Astrocyte of the hippocampus (primary cell): ENCODE measurements around the gene CDRT15.
A peak's percentile ranks its signal among the peaks of the same experiment; 100 is the strongest.
"Not testable (repeated sequence)": the region's sequence is repeated elsewhere in the genome, so short reads cannot be mapped to it uniquely, and the experiment has no call there.

Experiments
- DNase-seq: peaks from one replicate; pipeline ENCODE4 v3.0.0; 2011; ENCODE audit warnings: low read depth, low spot score

The CDRT15 gene

DNA sequence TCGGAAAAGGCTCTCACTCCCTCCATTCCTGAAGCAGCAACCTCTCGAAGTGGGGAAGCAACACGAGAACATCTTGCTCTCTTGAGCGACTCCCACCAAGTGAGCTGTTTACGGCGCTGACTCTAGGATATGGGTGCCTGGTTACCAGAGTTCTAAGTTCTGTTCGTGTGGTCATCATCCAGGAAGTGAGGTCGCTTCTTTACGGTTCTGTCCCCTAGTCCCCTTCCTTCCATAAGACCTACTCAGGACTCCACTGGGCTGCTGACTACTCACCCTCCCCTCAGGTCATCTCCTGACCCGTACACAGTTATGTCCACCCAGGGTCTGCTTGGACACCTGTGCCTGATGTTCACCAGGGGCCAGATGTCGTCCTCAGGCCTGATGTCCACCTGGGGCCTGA is at the start of gene CDRT15:
TSS of gene CDRT15 (minus strand) at position 101 of the 400 bp plus-strand sequence. CDS start at position 72, 29 bp downstream.
- DNase-seq, result not testable (repeated sequence)

DNA sequence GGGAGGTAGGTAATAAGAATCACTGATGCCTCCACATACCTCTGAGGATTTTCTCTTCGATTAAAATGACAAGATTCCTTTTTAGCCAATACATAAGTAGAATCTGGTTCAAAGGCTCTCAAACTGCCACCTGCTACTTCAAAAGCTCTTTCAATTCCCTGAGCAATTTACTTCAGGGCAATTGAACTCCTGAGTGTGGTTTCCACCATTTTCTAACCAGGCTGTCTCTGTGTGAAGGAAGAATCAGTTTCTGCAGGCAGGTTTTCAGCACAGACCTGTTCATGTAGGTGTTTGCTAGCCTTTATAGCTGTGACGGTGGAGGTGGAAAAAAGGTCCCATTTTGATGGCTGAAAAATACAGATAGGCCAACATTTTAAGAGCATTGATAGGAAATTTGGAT is 46.1 kb upstream of the CDRT15 start:
- no peak for DNase-seq

DNA sequence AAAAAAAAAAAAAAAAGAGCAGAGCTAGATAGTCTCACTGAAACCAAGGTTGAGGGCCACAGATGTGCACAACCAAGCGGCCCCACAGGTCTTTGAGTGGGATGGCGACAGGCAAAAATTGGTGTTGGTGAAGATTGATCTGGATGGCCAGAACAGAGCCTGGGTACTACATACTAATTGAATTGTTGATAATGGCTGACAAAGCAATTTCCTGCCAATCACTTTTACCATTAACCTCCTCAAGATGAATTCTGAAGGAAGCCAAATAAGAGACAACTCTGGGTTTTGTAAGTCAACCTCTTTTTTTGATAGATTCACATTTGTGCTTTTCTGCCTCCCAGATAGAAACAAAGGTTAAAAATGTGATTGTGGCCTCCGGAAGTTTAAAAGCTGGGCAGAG is 44.9 kb upstream of the CDRT15 start:
- no peak for DNase-seq

DNA sequence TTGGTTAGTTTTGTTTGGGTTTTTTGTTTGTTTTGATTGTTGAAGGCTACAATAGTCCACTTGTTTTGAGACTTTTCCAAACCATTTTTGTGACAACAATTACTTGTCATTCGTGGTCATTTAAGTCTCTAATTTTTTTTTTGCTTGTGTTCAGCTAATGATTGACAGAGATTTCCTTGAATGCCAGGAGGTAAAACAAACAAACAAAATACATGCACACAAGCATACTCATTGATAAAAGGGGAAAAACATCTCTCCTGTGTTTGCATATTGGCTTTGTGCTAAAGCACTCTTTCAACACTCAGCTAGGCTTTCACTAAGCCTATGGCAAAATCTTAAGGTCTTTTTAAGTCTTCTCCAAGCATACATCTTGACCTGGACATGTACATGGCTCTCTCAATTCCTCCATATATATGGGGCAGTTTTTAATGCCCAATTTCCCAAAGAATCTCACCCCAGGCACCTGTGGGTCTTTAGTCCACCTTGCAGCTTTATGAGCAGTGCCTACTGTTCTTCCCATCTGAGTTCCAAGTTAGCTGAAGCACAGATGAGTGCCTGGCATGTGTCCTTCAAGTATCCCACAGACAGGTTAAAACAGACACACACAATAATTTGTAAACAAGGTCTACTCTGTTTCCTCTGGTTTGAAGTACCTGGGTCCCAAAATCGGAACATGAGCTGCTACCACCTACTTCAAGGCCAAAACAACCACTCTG is 40.0 kb upstream of the CDRT15 start:
- DNase-seq, result no peak

DNA sequence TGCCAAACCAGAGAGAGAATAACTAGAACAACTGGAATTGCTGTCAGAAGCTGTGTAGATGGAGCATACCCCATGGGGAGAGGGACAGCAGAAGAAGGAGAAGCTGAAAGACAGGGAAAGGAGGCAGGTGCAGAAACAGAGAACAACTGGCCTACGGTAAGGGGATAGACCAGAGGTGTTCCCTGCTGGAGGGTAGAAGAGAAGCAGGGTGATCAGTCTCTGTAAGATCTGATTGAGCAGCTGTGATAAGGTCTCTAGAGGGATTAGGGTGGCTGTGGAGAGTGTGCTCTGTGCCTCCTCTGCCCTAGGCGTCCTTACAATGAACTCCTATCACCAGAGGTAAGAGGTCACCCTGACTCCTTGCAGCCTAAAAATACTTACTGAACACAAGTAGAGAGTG is 33.8 kb upstream of the CDRT15 start:
- no peak for DNase-seq

DNA sequence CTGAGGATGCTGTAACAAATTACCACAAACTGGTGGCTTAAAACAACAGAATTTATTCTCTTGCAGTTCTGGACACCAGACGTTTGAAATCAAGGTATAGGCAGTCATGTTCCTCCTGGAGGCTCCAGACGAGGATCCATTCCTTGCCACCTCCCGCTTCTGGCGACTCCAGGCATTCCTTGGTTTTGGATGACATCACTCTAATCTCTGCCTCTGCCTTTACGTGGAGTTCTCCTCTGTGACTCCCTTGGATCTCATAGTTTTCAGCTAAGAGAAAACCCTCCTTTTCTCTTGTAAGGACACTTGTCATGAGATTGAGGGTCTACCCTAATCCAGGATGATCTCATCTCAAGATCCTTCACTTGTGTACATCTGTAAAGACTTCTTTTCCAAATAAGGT is 32.8 kb upstream of the CDRT15 start:
- DNase-seq, result no peak

DNA sequence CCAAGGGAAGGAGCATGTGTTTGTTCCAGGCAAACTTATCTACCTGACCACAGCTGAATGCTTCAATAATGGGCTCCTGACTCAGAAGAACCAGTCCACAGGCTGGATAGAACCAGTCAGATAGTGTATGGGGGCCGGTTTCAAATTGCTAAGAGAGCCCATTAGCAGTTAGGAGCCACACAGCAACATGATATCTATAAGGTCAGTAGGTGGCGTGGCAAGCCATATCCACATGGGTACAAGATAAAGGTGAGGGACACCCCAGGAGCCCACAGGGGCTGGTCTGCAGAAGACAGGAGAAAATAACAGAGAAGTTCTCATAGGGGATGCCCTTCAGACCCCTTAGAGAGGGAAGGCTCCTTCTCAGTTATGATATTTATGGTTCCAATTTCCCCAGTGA is 31.6 kb upstream of the CDRT15 start:
- no peak for DNase-seq

DNA sequence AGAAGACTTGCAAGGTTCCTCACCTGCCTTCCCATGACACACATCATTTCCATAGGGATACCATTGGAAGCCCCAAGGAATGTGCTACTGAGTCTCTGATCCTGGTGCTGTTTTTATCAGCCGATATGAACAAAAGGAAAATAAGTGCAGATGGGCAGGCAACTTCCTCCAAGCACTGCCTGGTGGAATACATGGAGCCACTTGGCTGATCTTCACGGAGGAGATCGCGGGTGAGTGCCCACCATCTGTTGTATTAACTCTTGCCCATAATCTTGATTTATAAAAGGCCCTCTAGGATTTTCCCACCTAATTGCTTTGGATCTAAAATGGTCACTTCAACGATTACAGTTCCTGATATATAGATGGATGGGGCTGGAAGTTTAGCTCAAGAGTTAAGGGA is 24.7 kb upstream of the CDRT15 start:
- no peak for DNase-seq

DNA sequence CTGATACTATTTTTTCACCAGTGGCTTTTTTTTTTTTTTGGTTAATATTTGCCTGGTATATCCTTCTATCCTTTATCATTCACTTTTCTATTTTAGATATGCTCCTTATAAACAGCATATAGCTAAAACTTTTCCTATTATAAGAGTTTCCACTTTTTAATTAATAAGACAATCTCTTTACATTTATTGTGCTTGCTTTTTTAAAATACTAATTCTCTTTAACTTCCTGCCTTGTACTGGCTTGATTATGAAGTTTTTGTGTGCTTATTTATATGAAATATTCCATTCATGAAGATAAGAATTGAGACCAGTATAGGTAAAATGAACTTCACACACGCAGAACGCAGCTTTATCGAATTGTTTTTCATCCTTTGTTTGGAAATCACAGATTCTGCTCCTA is 9.0 kb upstream of the CDRT15 start:
- no peak for DNase-seq

DNA sequence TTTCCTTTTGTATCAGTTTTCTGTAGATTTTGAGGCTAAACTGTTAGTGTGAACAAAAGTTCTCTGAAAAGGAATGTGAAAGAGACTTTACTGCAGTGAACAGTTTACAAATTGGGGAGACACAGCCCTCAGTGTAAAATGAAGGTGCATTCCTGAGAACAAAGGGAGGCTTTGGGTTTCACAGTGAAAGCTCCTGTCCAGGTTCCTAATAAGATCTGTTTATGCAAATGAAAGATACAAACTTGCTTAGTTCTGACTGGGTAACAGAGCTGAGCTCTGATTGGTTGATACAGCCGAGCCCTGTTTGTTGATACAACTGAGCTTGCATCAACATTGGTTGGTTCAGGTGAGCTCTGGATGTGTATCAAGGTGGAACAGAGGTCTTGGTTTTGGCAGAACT is 8.3 kb upstream of the CDRT15 start:
- no peak for DNase-seq

DNA sequence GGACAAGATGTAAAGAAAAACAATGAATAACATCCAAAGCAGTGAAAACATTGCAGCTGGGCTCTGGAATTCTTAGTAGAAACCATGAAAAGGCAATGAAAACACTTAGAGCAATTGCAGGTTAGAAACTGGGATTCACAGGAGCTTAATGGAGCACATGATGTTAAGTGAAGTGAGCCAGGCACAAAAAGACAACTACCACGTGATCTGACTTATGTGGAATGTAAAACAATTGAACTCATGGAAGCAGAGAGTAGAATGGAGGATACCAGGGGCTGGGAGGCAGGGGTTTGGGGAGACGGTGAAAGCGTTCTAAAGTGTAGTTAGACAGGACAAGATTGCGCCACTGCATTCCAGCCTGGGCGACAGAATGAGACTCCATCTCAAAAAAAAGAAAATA is 2.6 kb upstream of the CDRT15 start:
- not testable (repeated sequence) for DNase-seq

DNA sequence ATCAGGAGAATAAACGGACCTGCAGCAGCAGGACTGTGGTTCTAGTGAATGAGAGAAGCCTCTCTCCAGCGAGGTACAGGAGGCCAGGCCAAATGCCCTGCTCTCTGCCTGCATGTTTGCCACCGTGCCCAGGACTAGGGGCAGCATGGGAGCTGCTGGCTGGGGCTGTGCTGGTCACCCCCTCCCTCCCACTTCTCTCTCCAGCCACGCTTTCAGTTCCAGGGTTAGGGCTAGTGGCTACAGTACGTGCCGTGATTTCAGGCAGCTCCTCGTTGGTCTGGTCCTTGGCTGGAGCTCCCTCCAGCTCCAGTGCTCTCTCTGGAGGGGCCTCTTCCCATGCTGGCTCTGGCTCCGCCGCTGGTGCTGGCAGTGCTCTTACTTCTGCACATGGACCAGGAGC is 630 bp downstream of the CDRT15 start:
- DNase-seq, result not testable (repeated sequence)

DNA sequence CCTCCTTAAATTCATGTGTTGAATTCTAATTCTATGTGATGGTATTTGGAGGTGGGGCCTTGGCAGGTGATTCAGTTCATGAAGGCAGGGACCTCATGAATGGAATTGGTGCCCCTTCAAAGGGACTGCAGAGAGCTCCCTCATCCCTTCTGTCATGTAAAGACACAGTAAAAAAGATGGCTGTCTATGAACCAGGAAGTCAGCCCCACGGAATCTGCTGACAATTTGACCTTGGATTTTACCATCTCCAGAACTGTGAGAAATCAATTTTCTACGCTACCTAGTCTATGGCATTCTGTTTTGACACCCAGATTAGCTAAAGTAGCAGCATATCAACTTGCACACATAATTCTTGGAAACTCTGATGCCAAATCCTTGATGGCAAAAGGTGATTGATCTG is 1.6 kb downstream of the CDRT15 start:
- not testable (repeated sequence) for DNase-seq

DNA sequence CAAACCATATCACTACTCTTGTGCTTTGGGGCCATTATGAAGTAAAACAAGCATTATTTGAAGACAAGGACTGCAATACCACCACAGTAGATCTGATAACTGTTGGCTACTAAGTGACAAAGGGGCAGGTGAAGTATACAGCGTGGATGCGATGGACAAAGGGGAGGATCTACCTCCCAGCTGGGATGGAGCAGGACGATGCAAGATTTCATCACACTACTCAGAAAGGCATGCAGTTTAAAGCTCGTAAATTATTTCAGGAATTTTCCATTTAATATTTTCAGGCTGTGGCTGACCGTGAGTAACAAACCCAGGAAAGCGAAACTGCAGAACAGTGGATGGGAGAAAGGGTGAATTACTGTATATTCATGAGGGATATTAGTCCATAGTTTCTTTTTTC is 5.5 kb downstream of the CDRT15 start:
- DNase-seq, result not testable (repeated sequence)

DNA sequence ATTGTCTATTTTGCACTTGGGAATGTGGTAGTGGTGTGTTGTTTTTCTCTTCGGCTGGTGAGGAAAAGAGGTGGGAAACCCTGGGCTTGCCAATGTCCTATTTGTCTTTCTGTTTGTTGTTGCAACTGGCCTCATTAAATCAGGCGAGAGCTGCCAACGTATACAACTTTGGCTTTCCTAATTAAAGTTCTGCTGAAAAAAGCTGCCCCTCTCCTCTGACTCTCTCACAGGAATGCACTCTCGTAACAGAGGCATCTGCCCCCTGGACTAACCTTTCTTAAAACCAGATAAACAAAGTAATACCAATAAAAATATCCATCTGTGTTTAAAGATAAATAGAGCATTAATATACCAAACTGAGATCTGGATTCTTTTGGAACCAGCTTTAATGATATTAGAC is 7.8 kb downstream of the CDRT15 start:
- peak; percentile 71 for DNase-seq

DNA sequence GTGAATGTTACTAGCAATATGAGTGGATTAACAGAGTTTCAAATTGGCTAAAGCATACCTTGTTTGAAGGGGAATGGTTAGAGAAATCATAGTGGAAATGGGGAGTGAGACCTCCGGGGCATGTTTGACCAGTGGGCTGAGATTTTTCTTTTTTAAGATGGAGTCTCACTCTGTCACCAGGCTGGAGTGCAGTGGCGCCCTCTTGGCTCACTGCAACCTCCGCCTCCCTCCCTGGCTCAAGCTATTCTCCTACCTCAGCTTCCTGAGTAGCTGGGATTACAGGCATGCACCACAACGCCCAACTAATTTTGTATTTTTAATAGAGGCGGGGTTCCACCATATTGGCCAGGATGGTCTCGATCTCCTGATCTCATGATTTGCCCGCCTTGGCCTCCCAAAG is 9.6 kb downstream of the CDRT15 start:
- DNase-seq, result no peak

DNA sequence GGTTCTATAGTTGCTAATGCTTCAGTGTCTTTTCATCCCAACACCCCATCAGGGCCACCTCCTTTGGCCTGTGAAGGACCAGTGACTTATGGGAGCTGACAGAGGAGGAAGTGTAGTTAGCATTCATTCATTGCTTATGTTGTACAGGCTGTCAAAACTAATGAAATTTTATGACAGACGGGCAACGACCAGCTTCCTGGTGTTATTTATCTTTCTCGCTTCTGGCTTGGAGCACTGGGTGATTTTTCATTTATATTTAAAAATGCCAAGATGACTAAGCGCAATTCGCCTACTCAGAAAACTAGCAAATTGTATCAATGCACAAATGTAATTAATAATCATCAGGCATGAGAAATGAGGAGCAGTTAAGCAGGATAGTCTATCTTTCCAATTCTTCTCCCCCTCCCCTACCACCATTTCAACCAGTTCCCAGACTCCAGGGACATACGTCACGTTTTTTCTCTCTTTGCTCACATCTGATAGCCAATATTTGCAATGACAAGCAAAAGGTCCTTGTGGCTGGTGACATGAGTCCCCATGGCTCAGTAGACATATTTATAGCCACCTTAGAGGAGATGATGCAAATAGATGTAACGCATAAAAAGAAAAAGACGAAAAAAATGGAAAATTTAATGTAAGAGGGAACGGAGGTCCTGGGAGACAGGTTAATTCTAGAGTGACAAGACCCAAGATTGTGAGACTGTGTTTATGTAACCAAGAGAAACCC is 11.2 kb downstream of the CDRT15 start:
- no peak for DNase-seq

DNA sequence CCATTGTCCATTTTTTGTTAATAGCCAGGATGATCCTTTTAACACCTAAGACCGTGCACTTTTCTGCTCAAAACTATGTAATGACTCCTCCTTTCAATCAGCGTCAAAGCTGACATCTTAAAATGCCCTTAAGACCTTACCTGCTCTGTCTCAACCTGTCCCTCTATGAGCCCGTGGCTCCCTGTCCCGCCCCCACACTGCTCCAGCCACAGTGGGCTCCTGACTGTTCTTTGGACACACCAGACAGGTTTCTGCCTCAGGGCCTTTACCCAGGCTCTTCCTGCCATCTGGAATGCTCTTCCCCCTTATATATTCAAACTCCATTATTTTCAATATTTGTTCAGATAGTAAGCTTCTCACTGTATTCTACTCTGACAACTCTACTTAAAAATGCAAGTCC is 14.1 kb downstream of the CDRT15 start:
- DNase-seq, result no peak

DNA sequence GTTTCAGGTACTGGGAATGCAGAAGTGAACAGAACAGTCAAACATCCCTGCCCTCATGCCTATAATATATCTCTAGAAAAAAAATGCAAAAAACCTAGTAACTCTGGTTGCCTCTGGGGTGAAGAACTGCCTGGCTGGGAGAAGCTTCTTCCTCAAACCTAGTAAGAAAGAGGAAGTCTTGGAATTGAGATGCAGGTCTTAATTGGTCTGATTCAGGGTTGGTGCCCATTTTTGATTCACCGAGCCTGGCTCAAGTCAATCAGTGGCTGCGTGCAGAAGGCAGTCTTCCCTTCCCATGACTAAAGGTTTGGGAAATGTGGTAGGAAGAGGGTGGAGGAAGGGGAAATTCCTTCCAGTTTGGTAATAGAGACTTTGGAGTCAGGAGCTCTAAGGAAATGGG is 22.4 kb downstream of the CDRT15 start:
- no peak for DNase-seq

DNA sequence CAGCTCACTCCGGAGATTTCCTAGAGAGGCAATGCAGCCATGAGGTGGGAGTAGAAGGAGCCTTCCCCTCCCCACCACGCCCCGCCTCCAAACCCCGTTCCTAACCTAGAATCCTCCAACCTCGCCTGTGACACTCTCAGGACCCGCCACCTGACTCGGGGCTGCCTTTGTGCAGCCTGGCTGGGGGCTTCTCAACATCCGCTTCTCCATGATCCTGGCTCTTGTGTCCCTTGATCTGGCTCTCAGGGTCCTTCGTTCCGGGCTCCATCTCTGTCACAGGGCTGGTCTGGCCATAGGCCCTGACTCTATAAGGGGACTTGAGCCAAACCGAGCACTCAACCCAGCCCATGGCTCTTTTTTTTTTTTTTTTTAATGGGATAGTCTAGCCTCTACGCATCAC is 24.3 kb downstream of the CDRT15 start:
- DNase-seq, result no peak

DNA sequence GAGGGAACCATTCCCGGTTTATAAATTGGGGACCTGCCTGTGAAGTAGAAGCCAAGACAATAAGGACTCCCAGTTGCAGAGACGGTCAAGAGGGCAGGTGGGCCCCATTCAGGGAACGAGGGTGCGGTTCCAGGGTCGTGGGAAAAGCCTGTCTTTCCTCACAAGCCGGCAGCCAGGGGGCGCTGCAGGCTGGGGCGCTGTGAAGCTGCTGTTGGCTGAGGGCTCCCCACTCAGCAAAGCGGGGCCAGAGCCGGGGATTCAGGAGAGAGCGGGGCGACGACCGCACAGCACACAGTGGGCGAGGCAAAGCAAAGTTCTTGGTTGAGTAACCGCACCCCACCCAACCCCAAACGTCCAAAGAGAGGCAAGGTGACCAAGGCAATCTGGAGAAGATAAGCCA is 24.9 kb downstream of the CDRT15 start:
- DNase-seq, result no peak

DNA sequence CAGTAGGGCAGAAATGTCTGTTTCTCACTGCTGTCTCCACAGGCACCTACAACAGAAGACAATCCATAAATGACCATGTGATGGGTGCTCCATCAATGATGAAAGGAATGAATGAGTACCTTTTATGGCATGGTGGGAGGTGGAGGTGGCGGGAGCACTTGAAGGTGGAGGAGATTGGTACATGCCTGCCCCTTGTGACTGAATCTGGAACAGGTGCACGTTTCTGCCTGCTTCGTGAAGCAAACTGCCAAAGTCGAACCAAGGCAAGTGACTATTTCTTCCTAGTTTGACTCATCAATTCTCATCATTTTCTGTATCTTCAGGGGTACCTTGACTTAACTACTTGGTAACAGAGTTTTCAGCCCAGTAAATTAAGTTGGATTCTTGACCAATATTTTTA is 25.4 kb downstream of the CDRT15 start:
- DNase-seq, result no peak

DNA sequence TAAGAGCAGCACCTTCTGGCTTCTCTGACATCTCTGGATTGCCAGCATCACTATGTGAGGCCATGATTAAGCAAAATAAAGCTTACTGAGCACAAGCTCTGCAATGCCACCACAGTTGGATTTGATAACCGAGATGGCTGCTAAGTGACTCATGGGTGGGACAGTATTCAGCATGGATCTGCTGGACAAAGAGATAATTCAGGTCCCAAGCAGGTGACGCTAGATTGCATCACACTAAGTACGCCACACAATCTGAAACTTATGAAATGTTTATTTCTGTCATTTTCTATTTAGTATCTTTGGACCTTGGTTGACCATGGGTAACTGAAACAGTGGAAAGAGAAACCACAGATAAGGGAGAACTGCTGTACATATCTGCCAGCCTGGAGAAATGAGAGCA is 27.4 kb downstream of the CDRT15 start:
- no peak for DNase-seq
